Measurements from ENCODE around the gene CPN1. TPM values are rescaled to one million over a fixed set of nuclear protein-coding genes. Genes with fewer than 3 reads are reported as not detected.

CPN1 gene
- total and polyA plus RNA-seq, 2 experiments from 2014 or later = not detected

GRCh38 chr10:100024748-100025147, 56.9 kb downstream of the CPN1 start:
- H3K4me3 ChIP-seq = no peak overlapping the region
- no peaks in the 10 kb centered on the region for H3F3A ChIP-seq (ENCODE audit: insufficient read depth)
- H3K4me2 ChIP-seq (ENCODE audit: unreplicated experiment) = no peak overlapping the region
- no peaks in the 10 kb centered on the region for H4K20me1 ChIP-seq (ENCODE audit: insufficient read depth)
- in situ Hi-C loops (cut with MboI) = no loop called here
- WGBS, 2 experiments (ENCODE audit: low coverage in 1 of 2, low lambda C conversion rate in 2 of 2, missing lambda C conversion rate in 2 of 2) = 89 to 92% methylated on average over 11 of the region's 11 CpGs
- DNase-seq = no peak
- no peak overlapping the region for H3K27ac ChIP-seq
- H3K9me2 ChIP-seq (ENCODE audit: insufficient read depth) = no peaks in the 10 kb centered on the region
- no peak for TF ChIP-seq EZH2 (IDR thresholded peaks at IDR 0.05; ENCODE audit: insufficient read depth, poor library complexity, severe bottlenecking)
- no peak for TF ChIP-seq EZH2phosphoT487 (IDR thresholded peaks at IDR 0.05; ENCODE audit: insufficient read depth, low read depth)
- no peaks in the 10 kb centered on the region for H3K9me3 ChIP-seq (ENCODE audit: low read depth)
- H3K4me1 ChIP-seq (ENCODE audit: insufficient read depth) = no peaks in the 10 kb centered on the region
- H3K27me3 ChIP-seq (replicated peaks; ENCODE audit: insufficient read depth) = no peaks in the 10 kb centered on the region
- no peak overlapping the region for H3K9ac ChIP-seq
- no peak overlapping the region for H2AFZ ChIP-seq
- H3K79me2 ChIP-seq (ENCODE audit: insufficient read depth) = no peaks in the 10 kb centered on the region
- H3K36me3 ChIP-seq (ENCODE audit: low read depth) = no peaks in the 10 kb centered on the region

- Histone ChIP-seq H3K4me1 (ENCODE audit: insufficient read depth) (no peaks in the 10 kb centered on the region), H3K79me2 (ENCODE audit: insufficient read depth) (no peaks in the 10 kb centered on the region), H3K9me3 (ENCODE audit: low read depth) (no peaks in the 10 kb centered on the region), H3K9me2 (ENCODE audit: insufficient read depth) (no peaks in the 10 kb centered on the region), H4K20me1 (ENCODE audit: insufficient read depth) (no peaks in the 10 kb centered on the region), H2AFZ (no peak overlapping the region), H3K4me3 (no peak overlapping the region), H3K36me3 (ENCODE audit: low read depth) (no peaks in the 10 kb centered on the region), H3F3A (ENCODE audit: insufficient read depth) (no peaks in the 10 kb centered on the region), H3K4me2 (ENCODE audit: unreplicated experiment) (no peak overlapping the region), H3K27ac (no peak overlapping the region), H3K9ac (no peak overlapping the region), H3K27me3 (replicated peaks; ENCODE audit: insufficient read depth) (no peaks in the 10 kb centered on the region)
- WGBS, 2 experiments (ENCODE audit: low coverage in 1 of 2, low lambda C conversion rate in 2 of 2, missing lambda C conversion rate in 2 of 2) = 47 to 56% methylated on average over 2 of the region's 2 CpGs
- in situ Hi-C loops (cut with MboI) = no loop called here
- TF ChIP-seq EZH2phosphoT487 (IDR thresholded peaks at IDR 0.05; ENCODE audit: insufficient read depth, low read depth) = no peak
- TF ChIP-seq EZH2 (IDR thresholded peaks at IDR 0.05; ENCODE audit: insufficient read depth, poor library complexity, severe bottlenecking) = no peak
- DNase-seq = peak; percentile 29
Observed at GRCh38 chr10:100022403-100022802, 59.3 kb downstream of the CPN1 start.

GRCh38 chr10:100021322-100021721, 60.3 kb downstream of the CPN1 start:
- no peak for DNase-seq
- no peak overlapping the region for H2AFZ ChIP-seq
- no peaks in the 10 kb centered on the region for H3K27me3 ChIP-seq (replicated peaks; ENCODE audit: insufficient read depth)
- H3K9me3 ChIP-seq (ENCODE audit: low read depth) = no peaks in the 10 kb centered on the region
- no peak overlapping the region for H3K9ac ChIP-seq
- H4K20me1 ChIP-seq (ENCODE audit: insufficient read depth) = no peaks in the 10 kb centered on the region
- no peak overlapping the region for H3K4me3 ChIP-seq
- H3K79me2 ChIP-seq (ENCODE audit: insufficient read depth) = no peaks in the 10 kb centered on the region
- no peak overlapping the region for H3K4me2 ChIP-seq (ENCODE audit: unreplicated experiment)
- no peaks in the 10 kb centered on the region for H3K36me3 ChIP-seq (ENCODE audit: low read depth)
- no peaks in the 10 kb centered on the region for H3K4me1 ChIP-seq (ENCODE audit: insufficient read depth)
- in situ Hi-C loops (cut with MboI) = no loop called here
- no peak overlapping the region for H3K27ac ChIP-seq
- no peaks in the 10 kb centered on the region for H3F3A ChIP-seq (ENCODE audit: insufficient read depth)
- H3K9me2 ChIP-seq (ENCODE audit: insufficient read depth) = no peaks in the 10 kb centered on the region
- TF ChIP-seq EZH2phosphoT487 (IDR thresholded peaks at IDR 0.05; ENCODE audit: insufficient read depth, low read depth) (no peak), EZH2 (IDR thresholded peaks at IDR 0.05; ENCODE audit: insufficient read depth, poor library complexity, severe bottlenecking) (no peak)
- 94 to 96% methylated on average over 1 of the region's 1 CpG for WGBS, 2 experiments (ENCODE audit: low coverage in 1 of 2, low lambda C conversion rate in 2 of 2, missing lambda C conversion rate in 2 of 2)

DNA sequence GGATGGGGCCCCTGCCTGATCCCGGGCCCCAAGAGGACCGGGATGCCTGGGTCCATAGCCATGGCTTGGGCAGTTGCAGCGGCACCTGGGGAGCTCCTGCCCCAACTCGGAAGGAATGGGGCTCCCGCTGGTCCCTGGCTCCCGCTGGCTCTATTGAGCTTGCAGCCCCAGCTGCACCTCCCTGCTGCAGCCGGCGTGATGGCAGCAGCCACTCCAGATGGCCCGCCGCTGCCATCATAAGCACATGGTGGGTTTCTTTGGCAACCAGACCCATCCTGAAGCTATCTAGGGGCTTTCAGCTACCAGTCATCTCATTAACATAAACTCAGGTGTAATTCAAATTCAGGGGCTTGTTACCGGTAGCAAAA, 60.8 kb downstream of the CPN1 start:
- Histone ChIP-seq H3K4me2 (ENCODE audit: unreplicated experiment) (no peak overlapping the region), H3K27me3 (replicated peaks; ENCODE audit: insufficient read depth) (no peaks in the 10 kb centered on the region), H3K79me2 (ENCODE audit: insufficient read depth) (no peaks in the 10 kb centered on the region), H2AFZ (no peak overlapping the region), H3K4me3 (no peak overlapping the region), H3F3A (ENCODE audit: insufficient read depth) (no peaks in the 10 kb centered on the region), H4K20me1 (ENCODE audit: insufficient read depth) (no peaks in the 10 kb centered on the region), H3K27ac (no peak overlapping the region), H3K9me2 (ENCODE audit: insufficient read depth) (no peaks in the 10 kb centered on the region), H3K9ac (no peak overlapping the region), H3K4me1 (ENCODE audit: insufficient read depth) (no peaks in the 10 kb centered on the region), H3K36me3 (ENCODE audit: low read depth) (no peaks in the 10 kb centered on the region), H3K9me3 (ENCODE audit: low read depth) (no peaks in the 10 kb centered on the region)
- in situ Hi-C loops (cut with MboI) = no loop called here
- TF ChIP-seq EZH2phosphoT487 (IDR thresholded peaks at IDR 0.05; ENCODE audit: insufficient read depth, low read depth) (no peak), EZH2 (IDR thresholded peaks at IDR 0.05; ENCODE audit: insufficient read depth, poor library complexity, severe bottlenecking) (no peak)
- WGBS, 2 experiments (ENCODE audit: low coverage in 1 of 2, low lambda C conversion rate in 2 of 2, missing lambda C conversion rate in 2 of 2) = 41 to 44% methylated on average over 9 to 11 of the region's 11 CpGs
- no peak for DNase-seq
